HG03354 (cell line): ENCODE measurements around the gene TP53BP2.
"Not testable (repeated sequence)": the region's sequence is repeated elsewhere in the genome, so short reads cannot be mapped to it uniquely, and the experiment has no call there.

Experiments used
- ATAC-seq: cut with Tn5 transposase; IDR thresholded peaks from one replicate; pipeline ENCODE4 v1.9.1; 2021; ENCODE audit warnings: mild to moderate bottlenecking; ENCODE audit not compliant: unreplicated experiment, poor library complexity, severe bottlenecking

Gene TP53BP2

GRCh38 chr1:223832637-223832943 lies 13.2 kb downstream of the TP53BP2 start:
- peak; percentile 29 for ATAC-seq

- peak; percentile 45 for ATAC-seq
Measured at GRCh38 chr1:223831755-223832636, 13.8 kb downstream of the TP53BP2 start.

- no peak for ATAC-seq
Measured at GRCh38 chr1:223829678-223830077, 16.1 kb downstream of the TP53BP2 start.

- no peak for ATAC-seq
Measured at GRCh38 chr1:223828162-223828848, 17.4 kb downstream of the TP53BP2 start.

- no peak for ATAC-seq
Measured at GRCh38 chr1:223827193-223827663, 18.5 kb downstream of the TP53BP2 start.

GRCh38 chr1:223825767-223826748 lies 19.7 kb downstream of the TP53BP2 start:
- no peak for ATAC-seq

GRCh38 chr1:223824712-223825111 lies 21.0 kb downstream of the TP53BP2 start:
- no peak for ATAC-seq

- no peak for ATAC-seq
Measured at GRCh38 chr1:223824287-223824686, 21.5 kb downstream of the TP53BP2 start.

GRCh38 chr1:223820971-223821370 lies 24.8 kb downstream of the TP53BP2 start:
- ATAC-seq = no peak

- ATAC-seq = no peak
Measured at GRCh38 chr1:223820515-223820858, 25.3 kb downstream of the TP53BP2 start.

GRCh38 chr1:223819730-223820514 lies 25.8 kb downstream of the TP53BP2 start:
- no peak for ATAC-seq

GRCh38 chr1:223817265-223817664 lies 28.5 kb downstream of the TP53BP2 start:
- not testable (repeated sequence) for ATAC-seq

GRCh38 chr1:223815865-223816264 lies 29.9 kb downstream of the TP53BP2 start:
- no peak for ATAC-seq

- ATAC-seq = no peak
Measured at GRCh38 chr1:223815020-223815853, 30.5 kb downstream of the TP53BP2 start.

GRCh38 chr1:223813645-223814044 lies 32.1 kb downstream of the TP53BP2 start:
- no peak for ATAC-seq

GRCh38 chr1:223811634-223812101 lies 34.1 kb downstream of the TP53BP2 start:
- peak; percentile 50 for ATAC-seq

- ATAC-seq = no peak
Measured at GRCh38 chr1:223810586-223810985, 35.2 kb downstream of the TP53BP2 start.

- not testable (repeated sequence) for ATAC-seq
Measured at GRCh38 chr1:223809905-223810304, 35.8 kb downstream of the TP53BP2 start.
